GM10847 (cell line): ENCODE data around the gene PDE4D.

Experiments used
- POLR2A ChIP-seq: IDR thresholded peaks from 2 replicates; pipeline ENCODE4 v1.6.1; 2011; ENCODE audit not compliant: insufficient read length; ENCODE audit errors: extremely low read depth

PDE4D gene

GRCh38 chr5:59790776-59791475, 102.6 kb downstream of the PDE4D start:
- no peak for TF ChIP-seq POLR2A

- TF ChIP-seq POLR2A = no peak
Measured at GRCh38 chr5:59790376-59790775, 103.2 kb downstream of the PDE4D start.

- no peak for TF ChIP-seq POLR2A
Measured at GRCh38 chr5:59789894-59790293, 103.6 kb downstream of the PDE4D start.

- TF ChIP-seq POLR2A = no peak
Measured at GRCh38 chr5:59789197-59789596, 104.3 kb downstream of the PDE4D start.

- no peak for TF ChIP-seq POLR2A
Measured at GRCh38 chr5:59786334-59786805, 107.2 kb downstream of the PDE4D start.

- no peak for TF ChIP-seq POLR2A
Measured at GRCh38 chr5:59785676-59786333, 107.7 kb downstream of the PDE4D start.

- no peak for TF ChIP-seq POLR2A
Measured at GRCh38 chr5:59783264-59783663, 110.3 kb downstream of the PDE4D start.

- no peak for TF ChIP-seq POLR2A
Measured at GRCh38 chr5:59782856-59783255, 110.7 kb downstream of the PDE4D start.

GRCh38 chr5:59779453-59779852, 114.1 kb downstream of the PDE4D start:
- no peak for TF ChIP-seq POLR2A

- no peak for TF ChIP-seq POLR2A
Measured at GRCh38 chr5:59777028-59777427, 116.5 kb downstream of the PDE4D start.

GRCh38 chr5:59773294-59773693, 120.2 kb downstream of the PDE4D start:
- no peak for TF ChIP-seq POLR2A

- TF ChIP-seq POLR2A = no peak
Measured at GRCh38 chr5:59772757-59773156, 120.8 kb downstream of the PDE4D start.

GRCh38 chr5:59772206-59772605, 121.3 kb downstream of the PDE4D start:
- TF ChIP-seq POLR2A = no peak

- no peak for TF ChIP-seq POLR2A
Measured at GRCh38 chr5:59770953-59771352, 122.6 kb downstream of the PDE4D start.

- TF ChIP-seq POLR2A = no peak
Measured at GRCh38 chr5:59769832-59770231, 123.7 kb downstream of the PDE4D start.

GRCh38 chr5:59769041-59769360, 124.5 kb downstream of the PDE4D start:
- TF ChIP-seq POLR2A = no peak

- TF ChIP-seq POLR2A = no peak
Measured at GRCh38 chr5:59768152-59769040, 125.1 kb downstream of the PDE4D start.
